Muscle of leg (tissue), 11 donors: ENCODE results near the gene ABCA2. TPM values are rescaled to one million over a fixed set of nuclear protein-coding genes. Genes with fewer than 3 reads are reported as not detected.

ENCODE experiments used
- DNase-seq: peaks from one replicate; pipeline ENCODE4 v3.0.0; 2013
- H3K27ac ChIP-seq: one replicate; pipeline ENCODE4 v1.5.1; 2013; ENCODE audit warnings: mild to moderate bottlenecking, low read length, control low read depth
- H3K27me3 ChIP-seq: one replicate; pipeline ENCODE4 v1.6.1; 2013; ENCODE audit warnings: low read length; ENCODE audit not compliant: control insufficient read depth, insufficient read depth
- H3K36me3 ChIP-seq: one replicate; pipeline ENCODE4 v1.6.1; 2013; ENCODE audit warnings: low read length; ENCODE audit not compliant: control insufficient read depth, insufficient read depth
- H3K4me1 ChIP-seq: one replicate; pipeline ENCODE4 v1.6.1; 2013; ENCODE audit warnings: low read length; ENCODE audit not compliant: control insufficient read depth, insufficient read depth
- H3K4me3 ChIP-seq: one replicate; pipeline ENCODE4 v1.5.1; 2013; ENCODE audit warnings: low read length, control low read depth
- H3K9me3 ChIP-seq: replicated peaks from 2 replicates; pipeline ENCODE4 v1.6.1; 2013; ENCODE audit warnings: low read depth, low read length; ENCODE audit not compliant: control insufficient read depth
- WGBS: methylation state at CpG from one replicate; pipeline ENCODE4 v1.1.5; 2013; ENCODE audit warnings: missing lambda C conversion rate; ENCODE audit not compliant: insufficient coverage; 5-methylcytosine and 5-hydroxymethylcytosine counted together
- polyA plus RNA-seq, 8 donors: library from polyadenylated mRNA; unstranded; fragments of 120-200 nt; gene quantifications; one replicate each; pipeline versions ENCODE4 v1.2.1 to v1.2.3, GENCODE V29; 2013; ENCODE audit warnings: inconsistent platforms in 1 of 8, low replicate concordance in 1 of 8; ENCODE audit not compliant: insufficient read length in 8 of 8, insufficient read depth in 1 of 8
- total RNA-seq: library from RNA; stranded (reverse); fragments of 120-200 nt; gene quantifications from one replicate; pipeline ENCODE4 v1.2.4, GENCODE V29; 2013

The ABCA2 gene
- total and polyA plus RNA-seq, 9 donors = 8.3 to 24.8 (median 18.8) TPM

DNA sequence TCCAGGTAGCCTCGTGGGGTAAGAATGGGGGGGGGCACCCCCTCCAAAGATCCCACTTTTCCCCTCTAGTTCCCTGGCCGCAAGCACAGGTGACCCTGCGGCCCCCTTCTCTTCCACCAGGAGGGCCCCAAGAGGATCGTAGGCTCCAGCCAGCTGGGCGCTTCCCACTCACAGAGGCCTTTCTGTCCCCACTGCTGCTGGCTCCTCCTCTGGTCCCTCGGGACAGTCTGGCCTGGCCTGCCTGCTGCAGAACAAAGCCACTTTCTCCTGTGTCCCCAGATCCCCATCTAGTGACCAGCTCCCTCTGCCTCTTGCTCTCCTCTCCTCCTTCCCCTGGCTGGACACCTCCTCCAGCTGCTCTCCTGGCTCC is 42.9 kb upstream of the ABCA2 start:
- Histone ChIP-seq H3K4me3 (peak overlapping the region; percentile 35), H3K4me1 (peaks cover 27% of the 10 kb centered on the region), H3K9me3 (no peaks in the 10 kb centered on the region), H3K27ac (no peak overlapping the region), H3K27me3 (peaks cover 10% of the 10 kb centered on the region), H3K36me3 (no peaks in the 10 kb centered on the region)
- DNase-seq = peak; percentile 66
- 10% methylated on average over 5 of the region's 6 CpGs for WGBS

DNA sequence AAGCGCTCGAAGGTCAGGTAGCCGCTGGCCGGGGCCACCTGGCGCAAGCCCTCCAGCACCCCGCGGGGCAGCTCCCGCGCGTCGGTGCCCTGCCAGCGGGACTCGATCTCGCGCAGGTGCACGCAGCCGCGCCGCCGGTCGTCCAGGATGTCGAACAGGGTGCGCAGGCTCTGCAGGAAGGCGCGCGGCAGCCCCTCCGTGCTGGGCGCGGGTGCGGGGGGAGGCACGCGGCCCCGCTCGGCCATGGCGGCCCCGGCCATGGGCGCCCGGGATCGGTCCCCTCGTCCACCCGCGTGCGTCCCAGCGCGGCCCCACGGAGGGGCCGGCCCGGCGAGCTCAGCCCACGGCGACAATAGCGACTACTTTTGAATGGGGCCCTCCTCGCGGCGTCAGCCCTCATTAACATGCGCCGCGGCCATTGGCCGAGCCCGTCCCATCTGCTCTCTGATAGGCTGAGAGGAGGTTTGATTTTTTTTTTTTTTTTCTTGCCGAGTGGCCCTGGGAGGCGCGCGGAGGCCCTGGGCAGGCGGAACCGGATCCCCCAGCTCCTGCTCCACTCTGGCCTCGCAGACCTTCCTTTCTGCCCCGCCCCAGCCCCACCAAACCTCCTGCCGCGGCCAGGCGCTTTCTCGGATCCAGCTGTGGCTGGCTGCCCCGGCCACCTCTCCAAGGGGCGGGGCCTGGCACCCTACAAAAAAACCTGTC is 42.3 kb upstream of the ABCA2 start, which contains the start of gene SAPCD2:
TSS of gene SAPCD2 (minus strand) at position 357 of the 705 bp plus-strand sequence. CDS start at position 260, 97 bp downstream.
- Histone ChIP-seq H3K36me3 (no peaks in the 10 kb centered on the region), H3K27me3 (peaks cover 10% of the 10 kb centered on the region), H3K4me3 (peak within 1 kb of the TSS; percentile 35), H3K27ac (no peak within 1 kb of the TSS), H3K4me1 (peaks cover 27% of the 10 kb centered on the region), H3K9me3 (no peaks in the 10 kb centered on the region)
- peak; percentile 94 for DNase-seq
- under 1% methylated on average over 54 of the region's 74 CpGs for WGBS

- DNase-seq = no peak
- peak overlapping the region; percentile 30 for H3K4me3 ChIP-seq
- H3K4me1 ChIP-seq = peaks cover 27% of the 10 kb centered on the region
- H3K9me3 ChIP-seq = no peaks in the 10 kb centered on the region
- H3K36me3 ChIP-seq = no peaks in the 10 kb centered on the region
- H3K27ac ChIP-seq = no peak overlapping the region
- H3K27me3 ChIP-seq = peaks cover 10% of the 10 kb centered on the region
- 4% methylated on average over 52 of the region's 52 CpGs for WGBS
These were observed 41.6 kb upstream of the ABCA2 start for GRCh38 chr9:137069508-137070091.

- Histone ChIP-seq H3K36me3 (no peaks in the 10 kb centered on the region), H3K4me3 (peak overlapping the region; percentile 30), H3K27me3 (peaks cover 10% of the 10 kb centered on the region), H3K4me1 (peaks cover 31% of the 10 kb centered on the region), H3K27ac (no peak overlapping the region), H3K9me3 (no peaks in the 10 kb centered on the region)
- DNase-seq = no peak
- WGBS = 85% methylated on average over 17 of the region's 17 CpGs
These were observed 40.8 kb upstream of the ABCA2 start for GRCh38 chr9:137068539-137069507.

DNA sequence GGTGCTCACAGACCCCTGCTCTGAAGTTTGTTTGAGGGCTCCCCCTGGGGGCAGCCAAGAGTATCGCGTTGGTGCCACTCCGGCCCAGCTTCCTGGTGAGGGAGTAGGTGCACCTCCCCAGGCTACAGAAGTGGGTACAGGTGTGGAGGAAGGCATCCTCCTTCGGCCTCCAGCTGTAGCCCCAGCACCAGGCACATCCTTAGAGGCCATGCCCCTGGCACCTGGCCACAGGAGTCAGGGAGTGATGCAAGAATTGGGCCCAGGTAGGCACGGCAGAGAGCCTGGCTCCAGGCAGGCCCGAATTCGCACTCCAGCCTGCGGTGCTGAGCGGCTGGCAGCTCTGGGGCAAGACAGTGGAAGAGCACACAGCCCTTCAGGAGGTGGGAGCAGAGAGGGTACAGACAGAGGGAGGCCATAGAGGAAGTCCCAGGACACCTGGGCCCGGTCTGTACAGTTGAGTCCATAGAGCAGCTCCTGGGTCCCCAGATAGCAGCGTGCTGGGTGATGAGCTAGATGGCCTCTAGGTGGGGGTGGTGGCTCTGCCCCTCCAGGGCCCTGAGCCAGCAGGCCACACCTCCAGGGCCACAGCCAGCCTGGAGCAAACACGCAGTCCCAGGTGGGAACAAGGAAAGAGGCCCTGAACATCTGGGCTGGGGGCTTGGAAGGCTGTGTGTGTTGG is 40.0 kb upstream of the ABCA2 start:
- H3K27ac ChIP-seq = no peak overlapping the region
- 60% methylated on average over 11 of the region's 12 CpGs for WGBS
- H3K36me3 ChIP-seq = no peaks in the 10 kb centered on the region
- H3K27me3 ChIP-seq = peaks cover 7% of the 10 kb centered on the region
- H3K9me3 ChIP-seq = no peaks in the 10 kb centered on the region
- H3K4me3 ChIP-seq = no peak overlapping the region
- DNase-seq = peak; percentile 84
- H3K4me1 ChIP-seq = peaks cover 34% of the 10 kb centered on the region

DNA sequence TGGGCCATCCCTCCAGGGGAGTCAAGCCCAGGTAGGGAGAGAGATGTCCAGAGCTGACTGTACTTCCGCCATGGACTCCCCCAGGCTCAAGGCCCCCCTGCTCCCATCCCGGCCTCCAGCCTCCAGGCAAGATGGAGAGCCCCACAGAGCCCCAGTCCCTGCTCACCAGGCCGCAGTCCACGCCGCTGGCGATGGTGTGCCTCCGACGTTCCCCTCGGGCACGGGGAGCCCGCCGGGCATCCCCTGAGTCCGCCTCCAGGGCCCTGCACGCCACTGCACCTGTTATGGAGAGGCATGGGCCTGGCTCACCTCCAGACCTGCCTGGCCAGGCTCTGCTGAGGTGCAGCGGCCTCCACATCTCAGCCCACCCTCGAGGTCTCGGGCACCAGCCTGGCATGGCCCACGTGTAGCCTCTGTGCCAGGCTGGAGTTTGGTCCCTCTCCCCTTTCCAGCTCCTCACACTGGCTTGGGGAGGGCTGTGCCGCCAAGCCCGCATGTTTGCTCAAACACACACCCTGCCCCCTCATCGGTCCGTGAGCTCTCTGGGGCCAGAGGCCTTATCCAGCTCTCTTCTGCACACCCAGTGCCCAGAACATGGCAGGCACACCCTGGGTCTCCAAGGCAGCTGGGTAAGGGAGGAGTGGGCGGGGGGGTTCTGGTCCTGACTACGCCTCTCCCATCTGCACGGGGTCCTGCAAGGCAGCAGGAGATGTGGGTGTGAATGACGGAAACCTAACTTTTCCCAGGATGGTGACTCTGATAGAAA is 38.2 kb upstream of the ABCA2 start:
- Histone ChIP-seq H3K27ac (no peak overlapping the region), H3K36me3 (no peaks in the 10 kb centered on the region), H3K4me3 (no peak overlapping the region), H3K4me1 (peaks cover 32% of the 10 kb centered on the region), H3K9me3 (no peaks in the 10 kb centered on the region), H3K27me3 (peaks cover 7% of the 10 kb centered on the region)
- DNase-seq = no peak
- 87% methylated on average over 21 of the region's 26 CpGs for WGBS

- Histone ChIP-seq H3K27ac (no peak overlapping the region), H3K9me3 (no peaks in the 10 kb centered on the region), H3K36me3 (no peaks in the 10 kb centered on the region), H3K4me3 (no peak overlapping the region), H3K27me3 (peaks cover 7% of the 10 kb centered on the region), H3K4me1 (peaks cover 25% of the 10 kb centered on the region)
- no peak for DNase-seq
- WGBS = 80% methylated on average over 22 of the region's 23 CpGs
These were observed 37.4 kb upstream of the ABCA2 start for GRCh38 chr9:137065336-137065967.

DNA sequence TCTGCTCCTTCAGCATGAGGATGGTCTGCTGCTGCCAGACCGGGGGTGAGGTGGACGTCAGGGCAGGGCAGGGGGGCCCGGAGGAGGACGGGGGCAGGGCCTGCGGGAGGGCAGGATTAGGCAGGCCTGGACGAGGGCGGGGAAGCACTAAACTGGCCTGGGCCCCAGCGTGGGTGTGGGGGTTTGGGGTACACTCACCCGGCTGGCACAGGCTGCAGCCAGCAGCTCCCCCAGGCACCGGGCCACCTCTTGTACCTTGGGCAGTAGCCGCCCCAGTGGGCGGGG is 36.8 kb upstream of the ABCA2 start:
- H3K4me3 ChIP-seq = no peak overlapping the region
- no peaks in the 10 kb centered on the region for H3K36me3 ChIP-seq
- H3K27me3 ChIP-seq = peaks cover 7% of the 10 kb centered on the region
- H3K27ac ChIP-seq = no peak overlapping the region
- no peaks in the 10 kb centered on the region for H3K9me3 ChIP-seq
- H3K4me1 ChIP-seq = peaks cover 25% of the 10 kb centered on the region
- whole genome bisulfite sequencing = 87% methylated on average over 5 of the region's 12 CpGs
- no peak for DNase-seq
